Kidney glomerular epithelial cell (primary cell): Measurements from ENCODE around the gene FLT3LG.

Experiments
- DNase-seq: peaks from one replicate; lab custom pipeline; 2025; lab: John Stamatoyannopoulos, UW

FLT3LG gene

DNA sequence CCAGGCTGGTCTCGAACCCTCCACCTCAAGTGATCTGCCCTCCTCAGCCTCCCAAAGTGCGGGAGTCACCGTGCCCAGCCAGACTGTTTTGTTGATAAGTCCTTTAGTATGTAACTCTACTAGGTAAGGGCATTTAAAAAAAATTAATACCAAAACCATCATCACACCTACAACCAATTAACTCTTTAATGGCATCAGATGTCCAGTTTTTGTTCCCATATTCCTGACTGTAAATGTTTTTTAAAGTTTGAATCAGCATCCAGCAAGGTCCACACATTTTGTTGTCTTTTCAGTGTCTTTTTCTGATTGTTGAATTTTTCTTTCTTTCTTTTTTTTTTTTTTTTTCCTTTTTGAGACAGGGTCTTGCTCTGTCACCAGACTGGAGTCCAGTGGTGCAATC is 44.0 kb downstream of the FLT3LG start:
- DNase-seq, result no peak

GRCh38 chr19:49520705-49521319 is 46.8 kb downstream of the FLT3LG start:
- DNase-seq, result no peak

DNA sequence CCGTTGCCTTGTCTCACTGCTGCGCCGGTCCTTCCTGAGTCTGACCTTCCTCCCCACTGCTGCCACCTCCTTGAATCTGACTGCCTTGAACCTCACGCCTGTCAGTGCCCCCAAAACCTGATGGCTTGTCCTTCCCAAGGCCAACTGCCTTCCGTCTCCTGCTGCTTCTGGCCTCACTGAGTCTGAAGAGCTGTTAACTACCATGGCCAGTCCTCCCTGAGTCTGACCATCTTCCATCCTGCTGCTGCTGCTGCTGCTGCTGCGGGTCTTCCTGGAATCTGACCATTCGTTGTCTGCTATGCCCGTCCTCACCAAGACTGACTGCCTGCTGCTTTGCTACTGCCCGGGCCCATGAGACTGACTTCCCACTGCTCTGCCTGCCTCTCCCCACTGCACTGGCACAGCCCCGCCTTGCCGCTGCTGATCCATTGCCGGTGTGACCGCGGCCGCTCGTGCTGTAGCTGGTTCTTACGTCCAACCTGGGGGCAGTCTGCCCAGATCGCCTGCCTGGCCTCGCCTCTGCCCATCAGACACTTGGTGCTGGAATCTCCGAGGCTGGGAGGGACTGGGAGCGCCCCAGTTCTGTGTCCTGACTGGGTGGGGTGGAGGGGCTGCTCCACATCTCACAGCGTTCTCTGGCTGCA is 50.9 kb downstream of the FLT3LG start:
- no peak for DNase-seq

DNA sequence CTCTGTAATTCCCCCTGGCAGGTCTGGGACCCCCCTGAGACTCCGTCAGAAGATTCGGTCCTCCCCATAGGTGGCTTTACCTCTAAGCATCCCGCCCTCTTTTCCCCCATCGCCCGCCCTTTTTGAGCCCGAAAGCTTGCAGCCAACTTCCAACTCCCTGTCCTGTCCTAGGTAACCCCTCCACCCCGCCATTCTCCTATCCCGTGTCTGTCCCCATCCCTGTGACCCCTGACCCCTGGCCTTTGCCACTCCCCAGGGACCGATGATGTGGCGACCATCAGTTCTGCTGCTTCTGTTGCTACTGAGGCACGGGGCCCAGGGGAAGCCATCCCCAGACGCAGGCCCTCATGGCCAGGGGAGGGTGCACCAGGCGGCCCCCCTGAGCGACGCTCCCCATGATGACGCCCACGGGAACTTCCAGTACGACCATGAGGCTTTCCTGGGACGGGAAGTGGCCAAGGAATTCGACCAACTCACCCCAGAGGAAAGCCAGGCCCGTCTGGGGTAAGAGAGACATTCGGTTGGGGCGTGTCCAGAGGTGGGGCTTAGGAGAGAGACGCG is 54.3 kb downstream of the FLT3LG start:
- no peak for DNase-seq

DNA sequence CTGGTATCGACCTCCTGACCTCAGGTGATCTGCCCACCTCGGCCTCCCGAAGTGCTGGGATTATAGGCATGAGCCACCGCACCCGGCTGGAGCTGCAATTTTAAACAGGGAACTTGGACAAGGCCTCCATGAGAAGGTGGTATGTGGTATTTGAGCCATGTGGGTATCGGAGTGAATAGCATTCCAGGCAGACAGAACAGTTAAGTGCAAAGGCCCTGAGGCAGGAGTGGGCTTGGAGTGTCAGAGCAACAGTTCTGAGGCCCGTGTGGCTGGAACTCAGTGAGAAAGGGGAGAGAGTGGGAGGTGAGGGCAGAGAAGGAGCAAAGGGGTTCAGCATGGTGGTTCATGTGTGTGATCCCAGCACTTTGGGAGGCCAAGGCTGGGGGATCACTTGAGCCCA is 56.7 kb downstream of the FLT3LG start:
- no peak for DNase-seq

GRCh38 chr19:49533551-49534488 is 59.8 kb downstream of the FLT3LG start:
- DNase-seq, result peak; percentile 27

DNA sequence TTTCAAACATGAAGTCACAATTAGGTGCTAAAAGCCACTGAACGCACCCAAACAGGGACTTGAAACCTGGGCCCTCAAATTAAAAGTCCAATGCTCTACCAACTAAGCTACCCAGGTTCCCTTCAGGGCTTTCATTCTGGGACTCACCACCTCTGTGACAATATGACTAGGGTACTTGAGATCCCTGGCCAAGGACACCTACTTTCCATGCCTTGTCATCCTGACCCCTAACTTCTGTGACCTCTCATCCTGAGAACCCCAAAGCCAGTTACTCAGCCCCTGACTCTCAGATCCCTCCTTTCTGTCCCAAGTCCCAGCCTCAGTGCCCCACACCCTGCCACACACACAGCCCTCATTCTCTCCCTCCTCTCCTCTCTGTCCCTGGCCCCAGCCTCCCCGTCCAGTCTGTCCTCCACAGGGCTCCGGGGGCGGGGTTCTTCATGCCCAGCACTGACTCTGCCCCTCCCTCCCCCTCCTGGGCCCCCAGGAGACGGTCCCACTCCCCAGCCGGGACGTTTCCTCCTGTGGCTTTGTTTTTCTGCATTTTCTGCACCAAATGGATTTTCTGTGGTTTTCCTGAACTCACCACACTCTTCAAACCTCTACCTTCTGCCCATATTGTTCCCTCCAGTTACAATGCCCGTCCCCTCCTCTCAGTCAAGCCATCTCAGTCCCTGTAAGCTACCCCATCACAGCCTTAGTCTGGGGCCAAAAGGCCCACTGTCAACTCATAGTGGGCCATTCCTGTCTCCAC is 60.8 kb downstream of the FLT3LG start:
- no peak for DNase-seq
